Mucosa of gallbladder (tissue), 1 donor: ENCODE results near the gene RNASE8. TPM values are rescaled to one million over a fixed set of nuclear protein-coding genes. Genes with fewer than 3 reads are reported as not detected.
"Not testable (repeated sequence)": the region's sequence is repeated elsewhere in the genome, so short reads cannot be mapped to it uniquely, and the experiment has no call there.

Source experiments
- DNase-seq: peaks from one replicate; pipeline ENCODE4 v3.0.0-alpha.2; 2020; ENCODE audit warnings: low spot score
- total RNA-seq: library from RNA; stranded (reverse); gene quantifications from one replicate; pipeline ENCODE4 v1.2.1, GENCODE V29; 2021
- donor health status: DM: no; HTN: no; CAD: no.

Gene RNASE8
- total RNA-seq, 1 donor from 2014 or later: not detected

GRCh38 chr14:21029917-21030316 is 27.7 kb upstream of the RNASE8 start, which contains the start of gene TPPP2:
Gene TPPP2, plus strand, starts transcription at chr14:21030217. Its CDS starts 365 bp downstream, at chr14:21030582.
- no peak for DNase-seq

DNA sequence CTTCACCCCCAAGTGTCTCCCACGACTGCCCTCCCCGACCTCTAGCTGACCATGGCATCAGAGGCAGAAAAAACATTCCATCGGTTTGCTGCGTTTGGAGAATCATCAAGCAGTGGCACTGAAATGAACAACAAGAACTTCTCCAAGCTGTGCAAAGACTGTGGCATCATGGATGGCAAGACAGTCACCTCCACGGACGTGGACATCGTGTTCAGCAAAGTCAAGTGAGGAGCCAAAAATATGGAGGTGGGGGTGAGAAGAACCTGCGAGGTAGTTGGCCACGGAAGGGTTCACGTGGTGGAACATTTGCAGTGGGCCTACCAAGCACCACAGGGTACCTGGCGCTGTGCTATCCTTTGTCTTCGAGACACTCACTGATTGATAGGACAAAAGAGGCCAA is 27.1 kb upstream of the RNASE8 start:
- no peak for DNase-seq

GRCh38 chr14:21032326-21033132 is 25.1 kb upstream of the RNASE8 start:
- DNase-seq: no peak

- no peak for DNase-seq
Observed at GRCh38 chr14:21033133-21033698, 24.4 kb upstream of the RNASE8 start.

DNA sequence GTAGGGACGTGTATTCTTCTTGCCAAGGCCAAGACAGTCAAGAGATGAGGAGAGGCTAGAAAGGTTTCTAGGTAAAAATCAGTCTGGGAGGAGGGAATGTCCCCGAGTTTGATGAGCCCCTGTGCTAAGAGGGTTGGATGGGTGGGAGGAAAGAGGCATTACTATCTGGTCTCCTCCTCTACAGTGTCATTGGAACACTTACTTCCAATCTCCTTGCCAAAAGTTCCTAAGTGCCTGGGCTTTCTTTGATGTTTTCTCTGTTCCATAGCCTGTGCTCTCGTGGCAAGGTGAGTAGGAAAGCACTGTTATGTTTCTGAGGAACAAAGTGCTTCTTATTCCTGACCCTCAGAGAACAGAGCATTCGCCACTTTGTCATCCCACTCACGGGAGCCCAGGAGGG is 22.9 kb upstream of the RNASE8 start, which contains the start of gene RNASE13:
TSS of gene RNASE13 (minus strand) at position 101 of the 400 bp plus-strand sequence. CDS start 519 bp downstream, outside the sequence.
- DNase-seq: no peak

DNA sequence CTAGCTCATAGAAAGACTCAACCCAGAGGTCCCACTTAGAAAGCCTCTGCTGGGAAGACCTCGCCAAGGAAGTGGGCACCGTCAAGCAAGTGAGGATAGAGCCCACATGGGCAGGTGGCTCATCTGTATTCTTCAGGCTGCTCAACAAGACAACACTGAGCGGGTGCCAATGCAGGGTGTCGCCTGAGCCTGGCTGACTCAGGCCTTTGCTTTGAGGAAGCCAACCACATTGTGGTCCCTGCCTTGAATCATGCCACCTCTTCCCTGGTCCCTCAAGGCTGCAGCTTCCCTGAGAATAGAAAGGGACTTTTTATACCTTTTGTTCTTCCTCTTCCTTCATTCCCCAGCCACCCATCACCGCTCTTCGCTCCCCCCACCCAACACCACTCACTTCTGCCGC is 20.9 kb upstream of the RNASE8 start:
- no peak for DNase-seq

- no peak for DNase-seq
Observed at GRCh38 chr14:21037156-21037555, 20.5 kb upstream of the RNASE8 start.

DNA sequence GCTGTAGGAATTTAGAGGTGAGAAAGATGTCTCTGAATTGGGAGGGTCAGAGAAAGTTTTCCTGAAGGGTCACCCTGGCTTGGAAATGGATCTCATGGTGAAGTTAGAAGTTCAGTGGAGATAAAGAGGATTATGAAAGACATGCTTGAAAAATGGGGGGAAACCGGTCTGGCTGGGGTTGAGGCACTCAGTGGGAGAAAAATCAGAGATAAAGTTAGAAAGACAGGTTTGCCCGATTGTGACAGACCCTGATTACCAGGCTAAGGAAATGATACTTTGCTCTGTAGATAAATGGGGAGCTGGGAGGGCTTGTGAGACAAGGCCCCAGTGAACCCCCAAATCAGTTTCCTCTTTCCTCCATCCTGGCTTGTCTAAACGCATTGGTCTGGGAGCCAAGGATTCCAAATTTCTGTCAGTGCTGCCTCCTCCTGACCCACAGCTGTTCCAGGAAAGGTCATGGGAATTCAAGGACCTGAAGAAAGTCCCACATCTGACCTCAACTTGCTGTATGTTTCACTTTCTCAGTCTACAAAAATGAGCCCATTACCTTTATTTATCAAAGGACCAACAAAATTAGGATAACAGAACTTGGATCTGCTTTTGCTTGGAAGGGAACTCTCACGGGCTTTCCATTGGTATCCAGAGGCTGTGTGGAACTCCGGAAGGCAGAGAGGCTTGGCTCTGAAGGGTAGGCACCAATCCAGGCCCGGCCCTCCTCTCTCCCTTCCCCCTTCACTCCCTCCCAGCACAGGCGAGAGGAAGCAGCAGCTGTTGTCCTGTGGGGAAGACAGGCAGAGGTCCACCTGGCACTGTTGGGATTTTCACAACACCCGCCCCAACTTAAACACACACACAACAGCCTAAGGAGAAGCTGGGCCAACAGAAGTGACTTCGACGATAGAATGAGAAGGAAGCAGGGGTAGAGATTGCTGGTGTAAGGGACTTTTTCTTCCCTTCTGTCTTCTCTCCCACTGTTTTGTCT is 18.9 kb upstream of the RNASE8 start:
- DNase-seq: peak; percentile 85

GRCh38 chr14:21039585-21040369 is 17.8 kb upstream of the RNASE8 start:
- peak; percentile 60 for DNase-seq

- no peak for DNase-seq
Observed at GRCh38 chr14:21040370-21040925, 17.2 kb upstream of the RNASE8 start.

DNA sequence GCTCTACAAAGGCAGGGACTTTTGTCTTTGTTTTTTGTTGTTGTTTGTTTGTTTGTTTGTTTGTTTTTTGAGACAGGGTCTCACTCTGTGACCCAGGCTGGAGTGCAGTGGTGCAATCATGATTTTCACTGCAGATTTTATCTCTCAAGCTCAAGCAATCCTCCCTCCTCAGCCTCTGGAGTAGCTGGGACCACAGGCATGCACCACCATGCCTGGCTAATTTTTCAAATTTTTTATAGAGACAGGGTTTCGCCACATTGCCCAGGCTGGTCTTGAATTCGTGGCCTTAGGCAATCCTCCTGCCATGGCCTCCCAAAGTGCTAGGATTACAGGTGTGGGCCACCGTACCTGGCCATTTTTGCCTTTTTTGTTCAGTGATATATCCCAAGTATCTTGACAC is 16.7 kb upstream of the RNASE8 start:
- DNase-seq: not testable (repeated sequence)

GRCh38 chr14:21041676-21042433 is 15.8 kb upstream of the RNASE8 start, which contains the start of gene RNASE7:
Gene RNASE7, plus strand, starts transcription at chr14:21042362. Its CDS starts 631 bp downstream, at chr14:21042993.
- DNase-seq: peak; percentile 81

- DNase-seq: no peak
Observed at GRCh38 chr14:21042918-21043317, 14.7 kb upstream of the RNASE8 start.

DNA sequence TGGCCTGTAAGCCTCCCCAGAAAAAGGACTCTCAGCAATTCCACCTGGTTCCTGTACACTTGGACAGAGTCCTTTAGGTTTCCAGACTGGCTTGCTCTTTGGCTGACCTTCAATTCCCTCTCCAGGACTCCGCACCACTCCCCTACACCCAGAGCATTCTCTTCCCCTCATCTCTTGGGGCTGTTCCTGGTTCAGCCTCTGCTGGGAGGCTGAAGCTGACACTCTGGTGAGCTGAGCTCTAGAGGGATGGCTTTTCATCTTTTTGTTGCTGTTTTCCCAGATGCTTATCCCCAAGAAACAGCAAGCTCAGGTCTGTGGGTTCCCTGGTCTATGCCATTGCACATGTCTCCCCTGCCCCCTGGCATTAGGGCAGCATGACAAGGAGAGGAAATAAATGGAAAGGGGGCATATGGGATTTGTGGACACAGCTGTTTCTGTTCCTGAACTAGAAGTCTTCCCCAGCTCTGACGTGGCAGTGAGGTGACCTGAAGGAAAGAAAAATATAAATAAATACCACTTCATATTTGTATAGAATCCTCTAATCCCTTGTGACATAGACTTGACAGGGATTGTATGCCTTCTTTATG is 14.1 kb upstream of the RNASE8 start:
- DNase-seq: no peak

DNA sequence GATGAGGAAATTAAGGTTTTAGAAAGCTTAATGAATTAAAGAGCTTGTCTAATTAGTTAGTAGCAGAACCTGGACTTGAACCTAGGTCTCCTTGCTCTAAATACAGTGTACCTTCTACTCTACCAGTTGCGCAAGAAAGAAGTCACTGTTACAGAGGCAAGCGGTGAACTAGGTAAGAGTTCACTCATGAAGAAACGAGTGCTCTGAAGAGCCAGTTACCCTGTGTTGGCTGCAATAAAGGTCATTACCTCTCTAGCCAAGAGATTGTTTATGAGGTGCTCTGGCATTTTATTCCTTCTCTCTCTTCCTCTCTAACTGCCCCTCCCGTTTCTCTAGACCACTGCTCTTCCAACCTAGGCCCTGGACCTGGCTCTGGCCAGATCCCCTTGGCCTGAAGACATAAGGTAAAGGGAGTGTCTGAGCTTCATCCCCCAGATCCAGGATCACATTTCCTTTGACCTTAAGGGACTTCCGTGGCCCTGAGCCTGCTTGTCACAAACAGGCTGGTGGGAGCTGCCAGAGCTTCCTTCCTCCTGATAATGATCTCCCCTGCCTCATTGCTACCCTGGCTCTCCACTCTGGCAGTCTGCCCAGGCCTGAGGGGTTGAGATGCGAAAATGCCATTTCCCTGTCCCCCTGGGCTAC is 13.5 kb upstream of the RNASE8 start:
- no peak for DNase-seq

DNA sequence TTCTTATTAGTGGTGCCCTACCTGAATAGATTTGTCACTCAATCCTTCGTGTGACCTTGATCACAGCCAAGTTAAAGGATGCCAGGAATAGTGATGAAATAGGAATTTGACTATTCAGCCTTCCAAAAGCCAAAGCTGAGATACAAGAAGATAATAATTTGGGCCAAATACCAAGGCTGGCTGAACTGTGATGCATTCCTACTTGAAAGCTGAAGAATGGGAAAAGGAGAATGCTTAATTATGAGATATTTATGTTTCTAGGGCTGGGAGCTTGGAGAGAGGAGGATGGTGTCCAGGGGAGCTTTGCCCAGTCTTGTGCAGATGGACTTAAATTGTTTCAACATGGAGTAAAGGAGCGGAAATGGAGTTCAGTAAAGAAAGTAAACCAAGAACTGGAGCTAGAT is 10.2 kb upstream of the RNASE8 start:
- DNase-seq: no peak

DNA sequence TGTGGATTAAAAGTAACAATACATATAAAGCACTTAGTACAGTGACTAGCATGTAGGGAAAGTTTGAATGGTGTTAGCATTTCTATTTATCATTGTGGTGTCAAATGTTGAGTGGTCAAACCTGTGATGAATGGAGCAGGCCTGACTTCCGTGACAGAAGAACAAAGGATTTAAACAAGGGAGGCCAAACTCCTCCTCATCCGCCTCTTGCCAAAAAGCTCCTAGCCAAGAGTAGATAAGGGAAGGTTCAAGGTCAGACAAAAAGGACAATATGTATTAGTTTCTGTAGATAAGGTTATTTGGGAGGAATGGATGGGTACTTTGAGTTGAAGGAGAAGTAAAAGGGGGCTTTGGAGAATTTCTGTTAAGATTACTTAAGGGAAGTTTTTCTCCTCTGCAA is 9.0 kb upstream of the RNASE8 start:
- DNase-seq: no peak

DNA sequence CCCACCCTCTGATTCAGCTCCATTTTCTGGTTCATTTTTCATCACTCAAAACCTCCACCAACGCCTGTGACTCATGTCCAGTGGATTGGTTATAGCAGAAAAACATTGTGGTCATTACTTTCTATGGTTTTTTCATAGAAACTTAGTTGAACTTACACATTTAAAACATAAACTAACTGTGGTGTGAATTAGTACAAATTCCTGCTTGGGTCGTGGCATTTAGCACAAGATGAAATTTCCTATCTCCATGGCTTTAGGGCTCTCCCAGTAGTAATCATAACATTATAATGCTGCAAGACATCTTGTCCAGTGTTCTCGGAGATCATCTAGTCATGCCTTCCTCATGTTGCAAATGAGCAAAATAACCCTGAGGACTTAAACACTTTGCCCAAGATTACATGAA is 8.3 kb upstream of the RNASE8 start:
- DNase-seq: no peak

DNA sequence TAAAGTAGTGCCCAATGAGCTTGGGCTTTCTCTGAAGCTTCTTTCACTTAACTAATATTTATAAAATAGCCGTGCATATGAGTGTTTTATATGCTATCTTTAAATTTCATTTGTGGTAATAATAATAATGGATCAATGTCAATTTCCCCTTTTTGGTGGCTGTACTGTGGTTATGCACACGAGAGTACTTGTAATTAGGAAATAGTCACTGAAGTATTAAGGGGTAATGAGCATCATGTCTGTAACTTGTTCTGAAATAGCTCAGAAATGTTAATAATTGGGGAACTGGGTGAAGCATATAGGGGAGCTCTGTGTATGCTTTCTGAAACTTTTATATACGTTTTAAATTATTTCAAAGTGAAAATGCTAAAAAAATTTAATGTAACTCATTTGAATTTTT is 7.0 kb upstream of the RNASE8 start:
- DNase-seq: no peak
